HEK293 (cell line): ENCODE results near the gene FHL1.

ENCODE experiments used
- CTCF ChIA-PET: fragments of 350-600 bp; formaldehyde crosslinking; extraction: SDS; loops from one replicate; lab custom pipeline; 2021; ENCODE audit warnings: antibody characterized with exemption; lab: Yijun Ruan, JAX
- POLR2A ChIA-PET: fragments of 300-600 bp; formaldehyde crosslinking; extraction: SDS; loops from one replicate; lab custom pipeline; 2020; ENCODE audit warnings: antibody characterized with exemption, inconsistent platforms; lab: Yijun Ruan, JAX
- H3K27ac ChIP-seq: fragments of 200-500 bp; sonication (Bioruptor generic); 2 replicates; pipeline ENCODE4 v1.5.1; 2014; ENCODE audit warnings: low read depth, low read length, control low read depth, inconsistent platforms; ENCODE audit errors: extremely low read depth
- H3K36me3 ChIP-seq, 2 experiments: fragments of 200-500 bp in 1 of 2; sonication (Bioruptor generic) in 1 of 2; 1 replicate in 1 of 2; 2 replicates in 1 of 2; pipeline ENCODE4 v1.5.1; 2014 to 2017; ENCODE audit warnings: inconsistent platforms in 2 of 2, low read length in 2 of 2; ENCODE audit not compliant: control insufficient read depth in 2 of 2, insufficient read depth in 1 of 2
- H3K4me1 ChIP-seq: fragments of 200-500 bp; sonication (Bioruptor generic); 2 replicates; pipeline ENCODE4 v1.5.1; 2014; ENCODE audit warnings: mild to moderate bottlenecking, low read length, inconsistent platforms; ENCODE audit not compliant: control insufficient read depth, insufficient read depth
- H3K4me3 ChIP-seq: 2 replicates; pipeline ENCODE4 v1.5.1; 2011; ENCODE audit warnings: low read depth, mild to moderate bottlenecking, control low read depth, low read length, moderate library complexity
- H3K9me3 ChIP-seq: fragments of 200-500 bp; sonication (Bioruptor generic); 2 replicates; pipeline ENCODE4 v1.5.1; 2014; ENCODE audit warnings: low read depth, low read length, inconsistent platforms; ENCODE audit not compliant: control insufficient read depth, insufficient read depth
- FEZF1 ChIP-seq: fragments of 450-650 bp; formaldehyde crosslinking; IDR thresholded peaks from 2 replicates; pipeline ENCODE4 v1.5.1; 2016; ENCODE audit warnings: missing biosample characterization, missing genetic modification characterization
- GLIS1 ChIP-seq: fragments of 450-650 bp; formaldehyde crosslinking; IDR thresholded peaks from 2 replicates; pipeline ENCODE4 v1.5.1; 2016; ENCODE audit warnings: missing biosample characterization, missing genetic modification characterization
- HOXC10 ChIP-seq: sonication (generic); formaldehyde crosslinking; IDR thresholded peaks from 2 replicates; pipeline ENCODE4 v1.8.1; 2023; ENCODE audit warnings: mild to moderate bottlenecking, missing genetic modification reagents
- KLF8 ChIP-seq: fragments of 450-650 bp; formaldehyde crosslinking; IDR thresholded peaks from 2 replicates; pipeline ENCODE4 v1.5.1; 2016; ENCODE audit warnings: missing biosample characterization, missing genetic modification characterization
- MZF1 ChIP-seq: fragments of 450-650 bp; formaldehyde crosslinking; IDR thresholded peaks from 2 replicates; pipeline ENCODE4 v1.5.1; 2017; ENCODE audit warnings: missing biosample characterization, missing genetic modification characterization, borderline replicate concordance
- OSR2 ChIP-seq: fragments of 450-650 bp; formaldehyde crosslinking; IDR thresholded peaks from 2 replicates; pipeline ENCODE4 v1.5.1; 2016; ENCODE audit warnings: missing biosample characterization, missing genetic modification characterization
- SP2 ChIP-seq: fragments of 450-650 bp; formaldehyde crosslinking; IDR thresholded peaks from 2 replicates; pipeline ENCODE4 v1.5.1; 2016; ENCODE audit warnings: missing biosample characterization, missing genetic modification characterization
- ZBTB1 ChIP-seq: fragments of 450-650 bp; formaldehyde crosslinking; IDR thresholded peaks from 2 replicates; pipeline ENCODE4 v1.5.1; 2016; ENCODE audit warnings: missing biosample characterization, missing genetic modification characterization
- ZNF184 ChIP-seq: fragments of 450-650 bp; IDR thresholded peaks from 2 replicates; pipeline ENCODE4 v1.5.1; 2018; ENCODE audit warnings: missing biosample characterization, mild to moderate bottlenecking, missing genetic modification characterization
- ZNF214 ChIP-seq: fragments of 450-650 bp; formaldehyde crosslinking; IDR thresholded peaks from 2 replicates; pipeline ENCODE4 v1.5.1; 2017; ENCODE audit warnings: missing biosample characterization, mild to moderate bottlenecking, missing genetic modification characterization, borderline replicate concordance
- ZNF521 ChIP-seq: fragments of 450-650 bp; formaldehyde crosslinking; IDR thresholded peaks from 2 replicates; pipeline ENCODE4 v1.5.1; 2017; ENCODE audit warnings: missing biosample characterization, mild to moderate bottlenecking, missing genetic modification characterization
- ZNF629 ChIP-seq: fragments of 450-650 bp; formaldehyde crosslinking; IDR thresholded peaks from 2 replicates; pipeline ENCODE4 v1.5.1; 2017; ENCODE audit warnings: missing biosample characterization, missing genetic modification characterization
- ZNF701 ChIP-seq: fragments of 450-650 bp; formaldehyde crosslinking; IDR thresholded peaks from 2 replicates; pipeline ENCODE4 v1.5.1; 2016; ENCODE audit warnings: missing biosample characterization, missing genetic modification characterization
- ZNF707 ChIP-seq: fragments of 450-650 bp; formaldehyde crosslinking; IDR thresholded peaks from 2 replicates; pipeline ENCODE4 v1.5.1; 2016; ENCODE audit warnings: missing biosample characterization, missing genetic modification characterization
- ZNF777 ChIP-seq: fragments of 450-650 bp; formaldehyde crosslinking; IDR thresholded peaks from 2 replicates; pipeline ENCODE4 v1.5.1; 2017; ENCODE audit warnings: missing biosample characterization, missing genetic modification characterization, borderline replicate concordance
- ZNF792 ChIP-seq: fragments of 450-650 bp; formaldehyde crosslinking; IDR thresholded peaks from 2 replicates; pipeline ENCODE4 v1.5.1; 2016; ENCODE audit warnings: missing biosample characterization, missing genetic modification characterization
- ZSCAN23 ChIP-seq: fragments of 450-650 bp; formaldehyde crosslinking; IDR thresholded peaks from 2 replicates; pipeline ENCODE4 v1.5.1; 2016; ENCODE audit warnings: missing biosample characterization, missing genetic modification characterization
- TF ChIP-seq, protein P1 (sequence below): fragments of 450-650 bp; formaldehyde crosslinking; IDR thresholded peaks from 2 replicates; pipeline ENCODE4 v1.5.1; 2016; ENCODE audit warnings: missing biosample characterization, missing genetic modification characterization
- TF ChIP-seq, protein P2 (sequence below): fragments of 450-650 bp; IDR thresholded peaks from 2 replicates; pipeline ENCODE4 v1.5.1; 2018; ENCODE audit warnings: missing biosample characterization, mild to moderate bottlenecking, missing genetic modification characterization
- TF ChIP-seq, protein P3 (sequence below): fragments of 450-650 bp; formaldehyde crosslinking; IDR thresholded peaks from 2 replicates; pipeline ENCODE4 v1.5.1; 2016; ENCODE audit warnings: missing biosample characterization, missing genetic modification characterization

FHL1 gene

DNA sequence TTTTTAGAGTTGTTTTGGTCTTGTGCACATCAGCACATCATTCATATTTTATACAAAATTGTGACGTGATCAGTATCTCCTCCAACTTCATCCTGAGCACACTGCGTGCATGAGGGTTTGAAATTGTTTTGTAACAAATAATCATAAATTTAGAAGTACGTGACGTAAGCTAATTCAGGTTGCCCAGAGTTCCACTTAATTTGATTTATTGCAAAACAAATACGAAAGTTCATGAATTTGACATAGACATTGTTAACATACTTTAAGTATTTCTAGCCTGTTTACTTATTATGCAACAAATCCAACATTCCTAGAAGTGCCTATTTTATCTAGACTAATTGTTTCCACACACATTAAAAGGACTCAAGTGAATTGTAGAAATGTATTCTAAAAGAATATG lies 55.6 kb downstream of the FHL1 start (continued):
- TF ChIP-seq ZBTB1 = 0 out of 2 replicates have a peak, but pooled peaks have one; percentile 42
- TF ChIP-seq ZNF792 (tag by site-specific recombination) = no peak
- TF ChIP-seq ZNF707 = no peak
- peak; percentile 78 for TF ChIP-seq KLF8 (tag by site-specific recombination)
- TF ChIP-seq ZSCAN23 (tag by site-specific recombination) = no peak
- TF ChIP-seq OSR2 = peak; percentile 59

DNA sequence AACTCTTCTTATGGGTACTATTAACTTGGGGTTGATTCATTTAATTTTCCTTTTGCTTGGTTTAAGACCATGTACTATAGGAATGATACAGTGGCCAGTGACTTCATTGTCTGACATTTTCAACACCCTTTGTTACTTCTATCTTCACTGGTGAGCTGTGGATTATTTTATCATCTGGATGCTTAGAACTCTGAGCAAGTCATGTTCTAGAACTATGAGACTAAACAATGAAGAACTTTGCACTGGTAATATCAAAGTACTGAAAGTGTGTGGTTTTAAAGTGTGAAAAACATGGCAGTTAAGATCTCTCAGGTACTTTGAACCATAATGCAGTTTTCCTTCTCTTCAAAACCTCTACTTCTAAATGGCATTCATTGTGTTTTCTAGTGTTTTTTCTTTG lies 56.1 kb downstream of the FHL1 start:
- Histone ChIP-seq H3K4me1 (peaks cover 6% of the 10 kb centered on the region; the same call in 1 of the 2 replicates), H3K36me3 (peaks cover 0 to 24% of the 10 kb centered on the region in 2 experiments; a peak in 1 of 3 replicates), H3K9me3 (no peaks in the 10 kb centered on the region), H3K27ac (no peak overlapping the region), H3K4me3 (no peak overlapping the region)
- CTCF ChIA-PET = interaction anchor here (0.6 to 3.8 kb wide), 4 partner anchors 61 to 599 kb away, joined by 3 to 18 read pairs (median 4); no protein-coding TSS in a partner anchor
- POLR2A ChIA-PET = no interaction called here
- no peak for TF ChIP-seq ZNF184 (tag by site-specific recombination)

DNA sequence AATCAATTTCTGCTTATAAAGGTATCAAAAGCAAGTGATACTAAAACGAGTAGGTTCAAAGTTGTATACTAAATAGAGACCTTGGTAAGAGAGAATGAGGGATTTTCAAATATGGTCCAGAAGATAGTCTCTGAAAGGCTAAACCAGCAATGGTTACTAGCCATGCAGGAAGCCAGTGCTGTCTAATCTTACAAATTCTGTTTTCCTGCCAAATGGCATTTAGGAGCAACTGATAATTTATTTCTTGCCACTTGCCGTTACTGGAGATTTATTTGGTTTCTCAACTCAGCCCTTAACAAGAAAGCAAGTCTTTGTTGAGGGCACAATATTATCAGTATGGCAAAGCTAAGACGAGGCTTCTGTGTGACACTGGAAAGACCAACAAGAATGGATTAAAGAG lies 56.6 kb downstream of the FHL1 start:
- H3K27ac ChIP-seq = no peak overlapping the region
- H3K36me3 ChIP-seq = peaks cover 0 to 26% of the 10 kb centered on the region in 2 experiments; a peak in 1 of 3 replicates
- H3K4me1 ChIP-seq = peaks cover 6% of the 10 kb centered on the region; the same call in 1 of the 2 replicates
- no peak overlapping the region for H3K4me3 ChIP-seq
- CTCF ChIA-PET = interaction anchor here (0.6 to 3.8 kb wide), 2 partner anchors 176 to 600 kb away, joined by 3 to 18 read pairs; no protein-coding TSS in a partner anchor
- H3K9me3 ChIP-seq = no peaks in the 10 kb centered on the region
- POLR2A ChIA-PET = no interaction called here
- TF ChIP-seq FEZF1 (tag by site-specific recombination) (0 out of 2 replicates have a peak, but pooled peaks have one; percentile 18), OSR2 (peak; percentile 48; the same call in 1 of the 2 replicates)
- TF ChIP-seq, protein P1, sequence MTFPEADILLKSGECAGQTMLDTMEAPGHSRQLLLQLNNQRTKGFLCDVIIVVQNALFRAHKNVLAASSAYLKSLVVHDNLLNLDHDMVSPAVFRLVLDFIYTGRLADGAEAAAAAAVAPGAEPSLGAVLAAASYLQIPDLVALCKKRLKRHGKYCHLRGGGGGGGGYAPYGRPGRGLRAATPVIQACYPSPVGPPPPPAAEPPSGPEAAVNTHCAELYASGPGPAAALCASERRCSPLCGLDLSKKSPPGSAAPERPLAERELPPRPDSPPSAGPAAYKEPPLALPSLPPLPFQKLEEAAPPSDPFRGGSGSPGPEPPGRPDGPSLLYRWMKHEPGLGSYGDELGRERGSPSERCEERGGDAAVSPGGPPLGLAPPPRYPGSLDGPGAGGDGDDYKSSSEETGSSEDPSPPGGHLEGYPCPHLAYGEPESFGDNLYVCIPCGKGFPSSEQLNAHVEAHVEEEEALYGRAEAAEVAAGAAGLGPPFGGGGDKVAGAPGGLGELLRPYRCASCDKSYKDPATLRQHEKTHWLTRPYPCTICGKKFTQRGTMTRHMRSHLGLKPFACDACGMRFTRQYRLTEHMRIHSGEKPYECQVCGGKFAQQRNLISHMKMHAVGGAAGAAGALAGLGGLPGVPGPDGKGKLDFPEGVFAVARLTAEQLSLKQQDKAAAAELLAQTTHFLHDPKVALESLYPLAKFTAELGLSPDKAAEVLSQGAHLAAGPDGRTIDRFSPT (tag by site-specific recombination) = no peak

DNA sequence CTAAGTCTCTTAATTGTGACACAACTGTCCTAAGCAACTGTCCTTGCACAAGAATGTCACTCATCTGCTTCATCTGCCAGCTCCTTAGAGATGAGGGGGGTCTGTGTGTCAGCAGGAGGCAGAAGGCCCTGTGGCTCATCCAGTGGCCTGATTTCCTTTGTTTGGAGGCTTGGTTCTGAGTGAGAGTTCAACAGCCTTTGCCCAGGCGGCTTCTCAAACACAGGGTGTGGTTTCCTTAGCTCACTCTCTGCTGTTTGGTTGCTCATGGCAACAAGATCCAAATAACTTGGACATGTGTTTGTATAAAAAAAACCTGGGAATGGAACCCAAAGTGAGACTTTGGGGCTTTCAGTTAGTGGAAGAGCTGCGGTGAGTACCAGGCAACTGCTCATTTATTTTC lies 57.2 kb downstream of the FHL1 start:
- TF ChIP-seq GLIS1 (tag by site-specific recombination) = peak; percentile 61
- no peak for TF ChIP-seq ZNF214
- H3K27ac ChIP-seq = no peak overlapping the region
- CTCF ChIA-PET = interaction anchor here (3.8 kb wide), 1 partner anchor 177 kb away, joined by 18 read pairs; no protein-coding TSS in a partner anchor
- peaks cover 0 to 28% of the 10 kb centered on the region in 2 experiments; a peak in 1 of 3 replicates for H3K36me3 ChIP-seq
- H3K4me3 ChIP-seq = no peak overlapping the region
- no peaks in the 10 kb centered on the region for H3K9me3 ChIP-seq
- H3K4me1 ChIP-seq = peaks cover 6% of the 10 kb centered on the region; the same call in 1 of the 2 replicates
- POLR2A ChIA-PET = no interaction called here

DNA sequence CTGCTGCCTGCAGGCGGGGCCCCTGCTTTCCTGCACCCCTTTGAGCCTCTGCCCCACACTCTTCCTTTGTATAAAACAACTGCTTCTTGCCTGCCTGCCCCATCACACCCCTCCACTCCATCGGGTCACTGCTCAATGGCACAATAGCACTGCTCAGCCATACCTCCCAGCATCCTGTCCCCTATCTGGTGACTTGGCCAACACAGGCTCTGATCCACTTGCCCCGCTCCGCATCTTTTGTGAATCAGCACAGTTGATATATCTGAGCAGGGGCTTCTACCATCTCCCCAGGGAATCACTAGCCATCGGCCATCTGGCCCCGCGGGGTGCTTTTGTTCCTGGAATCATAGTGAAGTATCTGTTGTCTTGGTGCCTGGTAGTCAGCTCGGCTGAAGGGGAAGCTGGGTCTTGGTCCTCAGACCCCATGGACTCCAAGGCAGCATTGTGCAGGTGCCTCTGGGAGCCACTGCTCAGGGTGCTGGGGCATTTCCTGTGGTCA lies 58.6 kb downstream of the FHL1 start:
- Histone ChIP-seq H3K9me3 (no peaks in the 10 kb centered on the region), H3K36me3 (peaks cover 0 to 41% of the 10 kb centered on the region in 2 experiments; a peak in 1 of 3 replicates), H3K4me1 (peaks cover 6% of the 10 kb centered on the region; the same call in 1 of the 2 replicates), H3K4me3 (no peak overlapping the region), H3K27ac (no peak overlapping the region)
- POLR2A ChIA-PET = interaction anchor here (0.6 kb wide), 1 partner anchor 227 kb away, joined by 4 read pairs; no protein-coding TSS in a partner anchor
- TF ChIP-seq, protein P2, sequence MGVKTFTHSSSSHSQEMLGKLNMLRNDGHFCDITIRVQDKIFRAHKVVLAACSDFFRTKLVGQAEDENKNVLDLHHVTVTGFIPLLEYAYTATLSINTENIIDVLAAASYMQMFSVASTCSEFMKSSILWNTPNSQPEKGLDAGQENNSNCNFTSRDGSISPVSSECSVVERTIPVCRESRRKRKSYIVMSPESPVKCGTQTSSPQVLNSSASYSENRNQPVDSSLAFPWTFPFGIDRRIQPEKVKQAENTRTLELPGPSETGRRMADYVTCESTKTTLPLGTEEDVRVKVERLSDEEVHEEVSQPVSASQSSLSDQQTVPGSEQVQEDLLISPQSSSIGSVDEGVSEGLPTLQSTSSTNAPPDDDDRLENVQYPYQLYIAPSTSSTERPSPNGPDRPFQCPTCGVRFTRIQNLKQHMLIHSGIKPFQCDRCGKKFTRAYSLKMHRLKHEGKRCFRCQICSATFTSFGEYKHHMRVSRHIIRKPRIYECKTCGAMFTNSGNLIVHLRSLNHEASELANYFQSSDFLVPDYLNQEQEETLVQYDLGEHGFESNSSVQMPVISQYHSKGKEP (tag by site-specific recombination) = no peak
- TF ChIP-seq ZNF701 (tag by site-specific recombination) (no peak), ZNF629 (tag by site-specific recombination) (no peak), SP2 (no peak), HOXC10 (CRISPR knock-in tag) (no peak), ZNF521 (no peak), MZF1 (tag by site-specific recombination) (no peak), ZNF777 (no peak), KLF8 (tag by site-specific recombination) (no peak)
- TF ChIP-seq, protein P3, sequence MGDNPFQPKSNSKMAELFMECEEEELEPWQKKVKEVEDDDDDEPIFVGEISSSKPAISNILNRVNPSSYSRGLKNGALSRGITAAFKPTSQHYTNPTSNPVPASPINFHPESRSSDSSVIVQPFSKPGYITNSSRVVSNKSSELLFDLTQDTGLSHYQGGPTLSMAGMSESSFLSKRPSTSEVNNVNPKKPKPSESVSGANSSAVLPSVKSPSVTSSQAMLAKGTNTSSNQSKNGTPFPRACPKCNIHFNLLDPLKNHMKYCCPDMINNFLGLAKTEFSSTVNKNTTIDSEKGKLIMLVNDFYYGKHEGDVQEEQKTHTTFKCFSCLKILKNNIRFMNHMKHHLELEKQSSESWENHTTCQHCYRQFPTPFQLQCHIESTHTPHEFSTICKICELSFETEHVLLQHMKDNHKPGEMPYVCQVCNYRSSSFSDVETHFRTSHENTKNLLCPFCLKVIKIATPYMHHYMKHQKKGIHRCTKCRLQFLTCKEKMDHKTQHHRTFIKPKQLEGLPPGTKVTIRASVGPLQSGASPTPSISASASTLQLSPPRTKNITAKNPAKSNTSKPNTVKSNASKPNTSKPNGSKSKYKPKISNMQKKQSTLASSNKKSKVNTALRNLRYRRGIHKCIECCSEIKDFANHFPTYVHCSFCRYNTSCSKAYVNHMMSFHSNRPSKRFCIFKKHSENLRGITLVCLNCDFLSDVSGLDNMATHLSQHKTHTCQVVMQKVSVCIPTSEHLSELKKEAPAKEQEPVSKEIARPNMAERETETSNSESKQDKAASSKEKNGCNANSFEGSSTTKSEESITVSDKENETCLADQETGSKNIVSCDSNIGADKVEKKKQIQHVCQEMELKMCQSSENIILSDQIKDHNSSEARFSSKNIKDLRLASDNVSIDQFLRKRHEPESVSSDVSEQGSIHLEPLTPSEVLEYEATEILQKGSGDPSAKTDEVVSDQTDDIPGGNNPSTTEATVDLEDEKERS (tag by site-specific recombination) = no peak
- CTCF ChIA-PET = interaction anchor here (0.6 kb wide), 1 partner anchor 9 kb away, joined by 3 read pairs; no protein-coding TSS in a partner anchor
